RPMI8226 (cell line): ENCODE results near the gene ING5.
"Not testable (repeated sequence)": the region's sequence is repeated elsewhere in the genome, so short reads cannot be mapped to it uniquely, and the experiment has no call there.

Experiments
- DNase-seq: peaks from one replicate; pipeline ENCODE4 v3.0.0-alpha.2; 2015

Gene ING5

DNA sequence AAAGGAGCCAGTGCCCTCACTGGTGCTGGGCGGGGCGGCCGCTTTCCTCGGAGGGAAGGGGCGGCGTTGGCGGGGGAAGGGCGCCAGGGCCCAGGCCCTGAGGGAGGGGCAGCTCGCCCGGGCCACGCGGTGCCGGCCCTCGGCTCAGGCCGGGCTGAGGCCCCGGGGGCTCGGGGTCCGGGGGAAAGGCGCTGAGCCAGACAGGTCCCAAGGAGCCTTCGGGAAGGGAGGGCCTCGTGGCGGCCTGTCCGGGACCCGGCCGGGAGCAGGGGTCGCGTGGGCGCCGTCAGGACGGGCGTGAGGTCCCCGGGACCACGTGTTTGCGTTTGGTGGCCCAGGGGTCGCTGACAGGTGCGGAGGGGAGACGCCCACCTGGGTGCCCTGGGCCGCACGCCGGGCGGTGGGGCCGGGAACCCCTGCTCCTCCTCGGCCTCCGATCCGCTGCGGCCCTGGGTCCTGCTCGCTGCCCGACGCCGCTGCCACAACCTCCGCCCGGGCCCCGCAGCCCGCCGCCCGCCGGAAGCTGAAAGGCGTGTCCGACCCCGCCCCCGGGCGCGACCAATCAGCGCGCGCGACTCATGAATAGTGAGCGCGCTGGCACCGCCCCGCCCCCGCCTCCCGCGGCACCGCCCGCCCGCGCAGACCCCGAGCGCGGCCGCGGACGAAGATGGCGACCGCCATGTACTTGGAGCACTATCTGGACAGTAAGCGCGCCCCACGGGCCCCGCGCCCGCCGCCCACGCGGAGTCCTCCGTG is at the start of gene ING5:
Gene ING5 (plus strand): TSS at position 641 of the 756 bp plus-strand sequence. CDS start 27 bp downstream, at position 668.
- peak; percentile 93 for DNase-seq

DNA sequence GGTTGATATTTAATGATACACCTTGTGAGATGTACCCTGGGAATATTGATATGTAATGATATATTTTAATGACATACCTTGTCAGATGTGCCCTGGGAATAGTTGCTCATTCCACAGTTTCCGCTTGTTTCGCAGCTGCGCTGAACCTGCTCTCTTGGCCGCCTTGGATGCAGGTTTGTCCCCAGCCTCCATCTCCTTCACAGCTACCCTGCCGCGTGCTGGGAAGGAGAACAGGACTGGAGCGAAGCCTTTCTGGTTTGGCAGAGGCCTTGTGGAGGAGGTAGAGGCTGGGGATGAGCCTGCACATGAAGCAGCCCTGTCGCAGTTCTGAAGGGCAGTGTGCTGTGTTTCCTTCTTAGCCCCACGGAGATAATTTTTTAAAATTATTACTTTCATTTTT is 49.7 kb upstream of the ING5 start:
- DNase-seq: no peak

DNA sequence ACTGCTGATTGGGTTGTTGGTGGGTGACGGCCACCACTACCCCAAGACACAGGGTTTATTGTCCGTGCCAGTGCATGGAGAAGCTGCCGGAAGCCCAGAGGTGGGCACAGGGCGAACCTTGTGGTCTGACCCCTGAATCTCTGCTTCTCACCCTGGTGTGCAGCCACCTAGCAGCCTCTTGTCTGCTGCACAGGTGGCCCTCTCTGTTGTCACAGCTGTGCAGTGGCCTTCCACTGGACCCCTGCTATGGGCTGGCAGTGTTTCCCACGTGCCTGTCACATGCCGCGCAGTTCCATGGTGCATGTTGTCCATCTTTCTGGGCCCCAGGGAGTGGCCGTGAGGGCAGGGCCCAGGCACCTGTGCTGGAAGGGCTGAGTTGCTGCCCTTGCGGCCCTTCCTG is 49.1 kb upstream of the ING5 start:
- DNase-seq: no peak

DNA sequence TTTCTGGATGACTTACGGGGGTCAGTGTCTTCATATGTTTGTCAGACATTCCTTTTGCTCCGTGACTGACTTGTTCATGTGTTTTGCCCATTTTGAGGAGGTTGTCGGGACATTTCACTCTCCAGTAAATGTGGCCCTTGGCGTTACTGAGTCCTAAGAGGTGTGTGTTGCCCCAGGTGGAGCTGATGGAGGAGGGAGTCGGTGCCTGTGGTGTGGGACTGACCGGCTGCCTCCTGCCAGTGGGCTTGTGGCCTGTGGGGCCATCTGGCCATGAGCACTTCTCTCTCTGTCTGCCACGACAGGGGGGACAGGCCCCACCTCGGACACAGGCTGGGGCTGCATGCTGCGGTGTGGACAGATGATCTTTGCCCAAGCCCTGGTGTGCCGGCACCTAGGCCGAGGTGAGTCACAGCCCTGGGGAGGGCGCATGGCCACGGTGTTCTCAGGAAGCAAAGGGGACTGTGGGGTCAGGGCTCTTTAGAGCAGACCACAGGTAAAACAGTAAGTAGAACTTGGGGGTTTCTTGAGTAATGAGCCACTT is 48.6 kb upstream of the ING5 start:
- DNase-seq: no peak

DNA sequence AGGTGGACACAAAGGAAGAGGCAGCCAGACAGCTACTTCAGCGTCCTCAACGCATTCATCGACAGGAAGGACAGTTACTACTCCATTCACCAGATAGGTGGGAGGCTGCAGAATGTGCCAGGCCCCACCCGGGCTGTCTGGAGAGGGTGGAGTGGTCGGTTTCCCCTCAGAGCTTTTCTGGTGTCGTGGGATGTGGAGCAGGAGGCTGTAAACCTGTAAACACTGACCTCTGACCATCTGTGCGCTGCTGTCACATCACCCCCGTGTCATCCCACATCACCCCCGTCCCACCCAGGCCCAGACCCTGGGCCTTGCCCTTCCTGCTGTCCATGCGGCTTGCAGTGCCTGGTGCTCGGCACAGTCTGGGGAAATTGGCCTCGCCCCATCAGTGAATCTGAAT is 47.3 kb upstream of the ING5 start:
- no peak for DNase-seq

DNA sequence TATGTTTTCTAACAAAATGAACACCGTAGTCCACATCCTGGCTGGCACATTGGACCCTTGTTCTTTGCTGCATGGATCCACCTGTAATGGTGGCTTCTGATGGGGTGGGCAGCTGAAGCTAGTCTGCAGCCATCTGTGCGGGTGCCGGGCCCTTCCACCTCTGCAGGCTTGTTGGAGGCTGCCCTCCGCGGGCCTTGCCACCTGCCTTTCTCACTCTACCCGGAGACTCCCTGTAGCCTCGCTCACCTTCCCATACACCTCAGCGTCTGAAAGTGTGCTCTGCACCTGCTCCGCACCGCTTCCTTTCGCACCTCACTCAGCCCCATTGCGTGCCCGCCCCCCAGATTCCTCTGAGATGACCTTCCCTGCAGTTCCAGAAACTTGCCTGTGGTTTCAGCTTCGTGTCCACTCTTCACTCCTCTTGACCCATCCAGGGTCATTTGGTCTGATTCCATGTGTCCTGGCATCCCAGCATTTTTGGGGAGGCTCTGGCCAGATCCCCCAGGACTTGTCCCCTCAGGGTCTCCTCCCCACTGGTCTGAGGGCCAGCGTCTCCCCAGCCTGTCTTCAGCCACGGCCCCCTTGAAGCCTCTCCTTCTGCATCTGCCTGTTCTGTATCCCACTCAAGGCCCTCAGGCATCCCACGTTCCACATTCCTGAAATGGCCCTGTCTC is 46.2 kb upstream of the ING5 start:
- no peak for DNase-seq

DNA sequence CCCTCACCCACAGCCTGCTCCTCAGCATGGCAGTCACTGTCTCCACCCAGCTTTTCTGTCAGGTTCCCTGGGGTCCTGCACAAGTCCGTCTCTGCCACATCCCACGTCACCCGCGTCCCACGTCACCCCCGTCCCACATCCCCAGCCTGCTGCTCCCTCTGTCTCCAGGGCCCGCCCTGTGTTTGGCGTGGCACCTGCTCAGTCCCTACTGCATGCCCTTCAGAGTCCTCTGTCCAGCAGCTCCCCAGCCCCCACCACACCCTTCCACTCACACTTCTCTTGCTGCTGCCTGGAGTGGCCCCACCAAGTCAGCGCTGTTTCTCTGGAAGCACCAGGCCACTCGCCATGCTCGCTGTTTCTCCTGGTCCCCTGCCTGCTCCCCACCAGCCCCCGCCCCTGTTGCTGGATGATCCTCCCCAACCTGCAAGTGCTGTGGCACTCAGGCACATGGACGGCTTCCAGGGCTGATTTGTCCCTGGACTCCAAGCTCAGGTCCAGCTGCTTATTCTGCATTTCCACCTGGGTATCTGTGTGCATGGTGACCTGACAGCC is 45.6 kb upstream of the ING5 start:
- no peak for DNase-seq

DNA sequence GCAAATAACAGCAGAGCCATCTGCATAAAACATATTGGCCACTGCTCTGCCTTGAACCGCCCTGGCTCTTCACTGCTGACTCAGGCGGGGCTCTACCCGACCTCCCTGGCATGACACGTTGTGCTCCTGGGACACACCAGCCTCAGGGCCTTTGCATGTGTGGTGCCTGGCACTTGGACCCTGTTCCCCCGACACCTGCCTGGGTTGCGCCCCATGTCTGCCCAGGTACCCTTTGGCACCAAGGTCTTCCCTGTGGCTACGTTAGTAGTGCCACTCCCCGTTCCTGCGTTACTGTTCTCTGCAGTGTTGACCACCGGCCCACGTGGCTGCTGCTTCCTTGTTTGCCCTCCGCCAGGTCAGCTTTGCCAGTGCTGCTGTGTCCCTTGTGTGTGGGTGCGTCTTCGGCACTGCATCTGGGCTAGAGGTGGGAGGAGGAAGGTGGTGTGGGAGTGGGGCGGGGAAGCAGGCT is 44.0 kb upstream of the ING5 start:
- no peak for DNase-seq

DNA sequence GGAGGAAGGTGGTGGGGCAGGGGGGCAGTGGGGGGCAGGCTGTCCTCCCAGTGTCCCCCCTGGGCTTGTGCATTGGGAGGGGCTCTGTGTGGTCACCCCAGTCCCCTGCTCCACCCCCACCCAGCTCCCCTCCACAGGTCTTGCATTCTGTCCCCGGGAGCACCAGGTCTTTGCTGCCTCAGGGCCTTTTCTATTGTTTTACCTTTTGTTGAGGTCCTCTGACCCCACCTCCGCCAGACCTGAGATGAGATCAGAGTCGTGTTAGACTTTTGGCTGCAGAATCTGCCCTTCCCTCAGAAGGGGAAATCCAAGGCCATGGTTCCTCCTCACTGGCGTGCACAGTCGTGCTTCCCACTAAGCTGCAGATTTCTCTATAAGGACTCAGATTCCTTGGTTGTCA is 43.5 kb upstream of the ING5 start:
- no peak for DNase-seq

DNA sequence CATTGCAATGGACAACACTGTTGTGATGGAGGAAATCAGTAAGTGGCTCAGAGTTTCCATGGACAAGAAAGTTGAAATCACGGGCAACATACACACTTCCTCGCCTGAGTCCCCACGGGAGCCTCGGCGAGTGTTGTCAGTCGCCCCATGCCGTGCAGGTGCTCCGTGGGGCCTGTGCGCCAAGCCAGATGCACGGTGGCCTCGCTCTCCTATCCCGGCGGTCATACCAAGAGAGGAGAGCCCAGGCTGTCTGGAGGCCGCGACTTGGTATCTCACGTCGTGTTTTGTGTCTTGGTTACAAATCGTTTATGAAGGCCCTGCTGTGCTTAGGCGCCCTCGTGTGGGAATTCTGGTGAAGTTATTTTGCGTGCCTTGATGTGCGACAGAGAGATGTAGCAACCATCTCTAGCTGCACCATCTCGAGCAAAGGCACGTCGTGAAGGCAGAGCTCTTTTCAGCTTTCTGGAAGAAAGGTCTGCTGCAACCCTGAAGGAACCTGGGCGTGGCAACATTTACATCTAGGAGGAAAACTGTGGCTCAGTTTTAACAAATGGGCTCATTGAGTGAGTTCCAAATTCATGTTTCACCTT is 42.6 kb upstream of the ING5 start:
- no peak for DNase-seq

DNA sequence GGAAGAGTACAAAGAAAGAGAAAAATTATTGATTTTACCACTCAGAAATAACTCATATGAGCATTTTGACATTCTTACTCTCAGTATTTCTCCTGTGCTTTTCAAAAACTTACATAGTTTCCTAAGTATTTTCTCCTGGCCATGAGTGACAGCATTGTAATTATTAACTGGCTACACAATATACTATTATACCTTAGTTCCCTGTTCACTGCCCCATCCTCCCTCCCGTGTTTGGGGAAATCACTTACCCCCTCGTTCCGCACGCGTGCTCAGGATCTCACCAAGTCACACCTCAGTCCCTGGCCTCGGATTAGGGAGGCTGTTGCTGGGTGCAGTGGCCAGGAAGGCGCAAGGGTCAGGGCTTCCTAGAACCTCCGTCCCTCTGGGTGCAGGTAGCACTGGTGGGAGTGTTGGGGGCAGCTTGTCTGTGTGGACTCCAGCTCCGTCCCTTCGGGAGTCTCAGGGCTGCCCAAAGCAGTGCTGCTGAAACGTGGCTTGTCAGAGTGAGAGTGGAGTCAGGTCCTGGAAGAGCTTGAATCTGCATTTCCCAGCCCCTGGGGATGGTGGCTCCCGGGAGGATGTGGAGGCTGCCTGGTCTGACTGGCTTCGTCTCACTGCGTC is 41.1 kb upstream of the ING5 start:
- no peak for DNase-seq

DNA sequence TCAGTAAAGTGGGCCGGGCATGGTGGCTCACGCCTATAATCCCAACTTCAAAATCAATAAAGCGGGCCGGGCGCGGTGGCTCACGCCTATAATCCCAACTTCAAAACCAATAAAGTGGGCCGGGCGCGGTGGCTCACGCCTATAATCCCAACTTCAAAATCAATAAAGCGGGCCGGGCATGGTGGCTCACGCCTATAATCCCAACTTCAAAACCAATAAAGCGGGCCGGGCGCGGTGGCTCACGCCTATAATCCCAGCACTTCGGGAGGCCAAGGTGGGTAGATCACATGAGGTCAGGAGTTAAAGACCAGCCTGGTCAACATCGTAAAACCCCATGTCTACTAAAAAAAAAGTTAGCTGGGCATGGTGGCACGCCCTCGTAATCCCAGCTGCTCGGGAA is 39.1 kb upstream of the ING5 start:
- DNase-seq: not testable (repeated sequence)

DNA sequence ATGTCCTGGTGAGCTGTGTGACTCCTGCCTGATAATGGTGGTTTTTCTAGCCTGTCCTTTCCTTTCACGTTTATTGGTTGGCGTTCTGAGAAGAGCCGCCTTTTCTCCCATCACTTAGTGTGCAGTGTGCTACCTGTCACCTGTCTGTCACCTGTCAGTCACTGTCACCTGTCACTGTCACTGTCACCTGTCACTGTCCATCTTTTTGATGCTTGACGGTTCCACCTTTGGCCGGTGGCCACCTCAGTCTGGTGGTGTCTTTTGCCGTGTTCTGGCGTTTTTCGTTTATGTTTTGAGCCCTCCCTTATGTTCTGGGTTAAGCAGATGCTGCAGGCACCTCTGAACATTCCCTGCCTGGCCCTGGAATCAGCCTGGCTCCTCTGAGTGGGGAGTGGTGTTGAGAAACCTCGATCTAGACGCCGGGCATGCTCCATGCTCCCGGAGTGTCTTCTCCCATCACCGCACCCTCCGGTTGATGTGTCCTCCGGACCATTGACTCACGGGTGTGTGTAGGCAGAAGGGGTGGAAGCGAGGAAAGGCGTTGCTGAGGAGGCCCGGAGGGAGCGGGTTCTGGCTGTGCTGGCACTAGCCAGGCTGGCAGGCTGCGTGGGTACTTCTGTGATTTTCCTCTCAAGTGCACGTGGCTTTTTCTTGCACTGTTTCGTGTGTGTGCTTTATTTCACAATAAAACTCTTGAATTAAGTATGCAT is 36.0 kb upstream of the ING5 start:
- DNase-seq: no peak

DNA sequence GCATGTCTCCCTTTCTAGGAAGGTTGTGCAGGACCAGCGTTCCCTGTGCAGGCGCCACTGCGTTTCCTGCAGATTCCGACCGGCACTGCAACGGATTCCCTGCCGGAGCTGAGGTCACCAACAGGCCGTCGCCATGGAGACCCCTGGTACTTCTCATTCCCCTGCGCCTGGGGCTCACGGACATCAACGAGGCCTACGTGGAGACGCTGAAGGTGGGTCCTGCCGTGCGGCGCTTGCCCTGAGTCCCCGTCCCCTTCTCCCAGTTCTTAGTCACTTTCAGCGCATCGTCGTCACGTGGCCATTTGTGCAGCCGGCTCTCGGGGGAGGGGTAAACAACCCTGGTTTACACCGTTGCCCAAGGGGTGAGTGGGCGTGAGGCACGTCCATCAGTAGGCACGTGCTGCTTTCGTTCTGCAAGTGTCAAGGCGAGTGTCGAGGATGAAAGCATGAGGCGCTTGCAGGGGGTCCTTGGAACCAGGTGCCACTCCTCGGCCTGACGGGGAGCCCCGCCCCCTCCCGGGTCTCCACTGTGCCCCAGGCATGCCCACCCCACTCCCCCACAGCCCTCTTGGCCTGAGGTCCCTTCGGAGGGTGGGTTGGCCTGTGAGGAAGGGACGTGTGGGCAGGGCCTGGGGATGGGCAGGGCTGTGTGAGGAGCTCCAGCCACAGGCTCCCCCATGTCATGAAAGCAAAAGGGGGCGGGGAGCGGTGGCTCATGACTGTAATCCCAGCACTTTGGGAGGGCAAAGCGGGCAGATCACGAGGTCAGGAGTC is 35.0 kb upstream of the ING5 start:
- DNase-seq: no peak

DNA sequence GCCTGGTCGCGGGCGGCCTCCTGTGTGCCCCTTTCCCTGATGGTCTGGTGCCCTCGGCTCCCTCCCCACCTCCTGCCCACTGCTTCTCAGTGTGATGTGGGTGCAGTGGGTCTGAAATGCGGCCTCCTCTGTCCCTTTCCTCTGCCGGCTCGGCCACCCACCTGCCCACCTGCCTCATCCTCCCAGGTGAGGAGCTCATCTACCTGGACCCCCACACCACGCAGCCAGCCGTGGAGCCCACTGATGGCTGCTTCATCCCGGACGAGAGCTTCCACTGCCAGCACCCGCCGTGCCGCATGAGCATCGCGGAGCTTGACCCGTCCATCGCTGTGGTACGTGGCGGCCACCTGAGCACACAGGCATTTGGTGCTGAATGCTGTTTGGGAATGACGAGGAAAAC is 33.5 kb upstream of the ING5 start:
- DNase-seq: no peak

DNA sequence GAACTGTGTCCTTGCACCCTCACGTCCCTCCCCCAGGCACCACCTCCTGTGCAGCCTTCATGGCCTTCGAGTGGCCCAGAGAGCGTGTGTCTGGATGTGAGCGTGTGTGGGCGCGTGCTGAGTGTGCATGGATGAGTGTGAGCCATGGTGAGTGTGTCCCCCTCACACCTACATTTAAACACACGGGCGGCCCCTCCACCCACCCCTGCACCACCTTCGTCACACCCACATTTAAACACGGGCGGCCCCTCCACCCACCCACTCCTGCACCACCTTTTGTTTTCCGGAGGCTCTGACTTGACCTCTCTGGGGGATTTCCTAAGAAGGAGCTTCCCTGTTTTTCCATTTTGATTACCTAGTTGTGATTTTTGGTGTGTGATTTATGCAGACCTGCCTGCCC is 33.0 kb upstream of the ING5 start:
- DNase-seq: no peak

DNA sequence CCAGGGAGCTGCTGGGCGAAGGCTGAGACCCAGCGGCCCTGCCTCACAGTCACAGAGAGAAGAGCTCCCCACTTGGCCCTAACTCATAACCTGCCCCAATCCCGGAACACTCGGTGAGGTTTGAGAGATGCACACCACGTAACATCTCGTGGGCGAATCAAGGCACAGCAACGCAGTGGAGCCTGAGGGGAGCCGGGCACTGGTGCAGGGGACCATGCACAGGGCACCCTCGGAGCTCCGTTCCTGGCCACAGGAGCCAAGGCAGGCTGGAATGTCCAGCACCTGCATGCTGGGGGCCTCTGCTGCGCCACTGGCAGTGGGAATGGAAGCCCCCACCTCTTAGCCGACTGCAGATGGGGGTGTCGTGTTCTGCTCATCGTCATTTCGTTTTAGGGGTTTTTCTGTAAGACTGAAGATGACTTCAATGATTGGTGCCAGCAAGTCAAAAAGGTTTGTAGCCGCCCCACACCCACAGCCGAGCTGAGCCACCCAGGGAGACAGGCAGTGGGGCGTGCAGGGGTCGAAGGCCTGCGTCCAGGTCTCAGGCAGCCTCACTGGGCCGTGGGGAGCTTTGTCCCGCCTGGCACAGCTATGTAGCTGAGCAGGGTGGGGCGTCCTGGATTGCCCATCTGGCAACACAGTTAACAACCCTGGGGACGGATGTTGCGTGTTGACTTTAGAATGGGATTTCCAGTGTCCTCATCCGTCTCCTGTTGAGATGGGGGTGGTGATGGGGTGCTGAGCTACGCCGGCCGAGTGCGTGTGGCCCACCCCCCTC is 31.3 kb upstream of the ING5 start:
- no peak for DNase-seq

DNA sequence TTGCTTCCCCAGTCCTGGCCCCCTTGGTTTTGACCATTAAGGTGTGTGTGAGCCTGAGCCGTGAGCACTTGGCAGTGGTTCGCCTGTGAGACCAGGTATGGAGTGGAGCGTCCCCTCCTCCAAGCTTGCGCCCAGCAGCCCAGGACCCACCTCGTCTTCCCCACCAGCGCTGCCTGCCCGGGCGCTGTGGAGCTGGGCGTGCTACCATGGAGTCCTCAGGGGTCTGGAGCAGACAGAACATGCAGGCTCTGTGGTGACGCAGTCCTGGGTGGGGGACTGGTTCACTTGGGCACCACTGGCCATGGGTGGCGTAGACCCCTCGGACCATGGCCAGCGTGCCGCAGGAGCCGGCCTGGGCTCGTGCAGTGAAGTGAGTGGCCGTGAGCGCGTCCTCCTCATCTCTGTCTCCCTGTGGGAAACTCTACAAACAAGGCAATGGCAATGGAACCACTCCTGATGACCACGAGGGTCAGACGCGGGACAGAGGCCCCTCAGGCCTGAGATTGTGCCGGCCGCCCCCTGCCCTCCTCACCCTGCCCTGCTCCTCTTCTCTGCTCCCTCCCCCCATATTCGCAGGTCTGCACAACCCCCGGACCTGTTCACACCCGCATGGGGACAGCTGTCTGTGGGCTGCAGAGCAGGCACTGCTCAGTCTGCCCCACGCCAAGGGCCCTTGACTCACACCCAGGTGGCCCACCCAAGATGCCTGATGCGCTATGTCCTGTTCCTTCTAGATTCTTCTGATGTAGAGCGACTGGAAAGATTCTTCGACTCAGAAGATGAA is 30.2 kb upstream of the ING5 start:
- no peak for DNase-seq

DNA sequence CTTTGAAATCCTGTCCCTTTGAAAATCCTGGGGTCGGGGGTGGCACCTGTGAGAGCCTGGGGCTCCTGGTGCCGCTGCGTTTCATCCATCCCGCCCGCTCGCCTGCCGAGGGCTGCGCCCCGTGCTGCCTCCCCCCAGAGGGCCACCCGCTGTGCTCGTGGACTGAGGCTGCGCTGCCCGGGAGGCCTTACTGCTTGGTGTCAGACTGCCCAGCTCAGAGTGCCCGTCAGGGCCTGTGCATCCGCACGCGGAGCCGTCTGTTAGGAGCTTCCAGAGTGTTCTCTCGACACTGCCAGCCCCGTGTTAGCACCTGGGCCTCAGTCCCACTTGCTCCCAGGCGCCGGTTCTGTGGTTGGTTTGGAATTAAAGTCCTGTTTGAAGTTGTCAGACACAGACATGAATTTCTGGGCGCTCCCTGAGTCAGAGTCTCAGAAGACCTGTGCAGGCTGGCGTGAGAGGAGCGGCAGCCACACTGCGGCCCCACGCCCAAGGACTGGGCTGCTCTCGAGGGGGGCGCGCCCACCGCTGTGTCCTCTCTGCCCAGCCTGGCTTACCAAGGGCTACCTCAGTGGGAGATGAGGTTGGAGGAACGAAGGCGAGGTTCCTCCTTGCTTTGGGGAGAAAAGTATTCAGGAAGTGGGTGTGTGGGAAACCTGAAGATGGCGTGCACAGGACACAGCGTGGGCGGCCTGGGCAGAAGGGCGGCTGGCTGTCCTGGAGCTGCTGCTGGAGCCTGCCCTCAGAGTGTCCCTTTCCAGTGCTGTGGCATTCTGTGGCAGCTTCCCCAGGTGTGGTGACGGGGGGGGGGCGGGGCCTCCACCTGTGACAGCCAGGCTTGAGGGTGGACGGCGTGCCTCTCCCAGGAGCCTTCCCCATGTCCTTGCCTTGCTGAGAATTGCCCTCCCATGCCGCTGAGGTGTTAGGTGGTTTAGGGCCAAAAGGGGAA is 29.3 kb upstream of the ING5 start:
- DNase-seq: no peak
